Kasumi-1 (cell line): Measurements from ENCODE around the gene TIPRL.

Source experiments
- DNase-seq, 2 experiments: peaks; one replicate each; lab custom pipeline; 2025; lab: John Stamatoyannopoulos, UW

Gene TIPRL

GRCh38 chr1:168178638-168179437 lies at the start of gene TIPRL:
Gene TIPRL (plus strand): TSS chr1:168178962. CDS start chr1:168179078, 116 bp downstream.
- peak; percentile 98 for DNase-seq

GRCh38 chr1:168129933-168130332 lies 48.8 kb upstream of the TIPRL start:
- DNase-seq: no peak

GRCh38 chr1:168134132-168134531 lies 44.6 kb upstream of the TIPRL start:
- no peak for DNase-seq

DNA sequence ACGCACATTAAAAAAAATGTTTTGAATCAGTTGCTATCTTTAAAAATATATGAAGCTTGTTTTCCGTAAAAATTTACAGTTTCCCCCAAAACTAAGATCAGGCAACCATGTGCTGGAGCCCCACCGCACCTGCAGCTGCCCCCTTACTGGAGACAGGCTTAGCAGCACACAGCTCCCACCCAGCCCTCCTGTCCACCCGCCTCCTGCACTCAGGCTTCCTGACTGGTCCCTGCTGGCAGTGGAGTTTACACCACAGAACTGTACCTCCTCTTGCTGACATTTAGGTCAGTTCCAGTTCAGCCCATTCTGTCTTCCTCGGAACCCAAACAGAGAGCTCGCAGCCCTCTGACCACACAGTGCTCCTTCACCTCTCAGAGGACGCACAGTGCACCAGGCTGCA lies 44.1 kb upstream of the TIPRL start:
- no peak for DNase-seq

DNA sequence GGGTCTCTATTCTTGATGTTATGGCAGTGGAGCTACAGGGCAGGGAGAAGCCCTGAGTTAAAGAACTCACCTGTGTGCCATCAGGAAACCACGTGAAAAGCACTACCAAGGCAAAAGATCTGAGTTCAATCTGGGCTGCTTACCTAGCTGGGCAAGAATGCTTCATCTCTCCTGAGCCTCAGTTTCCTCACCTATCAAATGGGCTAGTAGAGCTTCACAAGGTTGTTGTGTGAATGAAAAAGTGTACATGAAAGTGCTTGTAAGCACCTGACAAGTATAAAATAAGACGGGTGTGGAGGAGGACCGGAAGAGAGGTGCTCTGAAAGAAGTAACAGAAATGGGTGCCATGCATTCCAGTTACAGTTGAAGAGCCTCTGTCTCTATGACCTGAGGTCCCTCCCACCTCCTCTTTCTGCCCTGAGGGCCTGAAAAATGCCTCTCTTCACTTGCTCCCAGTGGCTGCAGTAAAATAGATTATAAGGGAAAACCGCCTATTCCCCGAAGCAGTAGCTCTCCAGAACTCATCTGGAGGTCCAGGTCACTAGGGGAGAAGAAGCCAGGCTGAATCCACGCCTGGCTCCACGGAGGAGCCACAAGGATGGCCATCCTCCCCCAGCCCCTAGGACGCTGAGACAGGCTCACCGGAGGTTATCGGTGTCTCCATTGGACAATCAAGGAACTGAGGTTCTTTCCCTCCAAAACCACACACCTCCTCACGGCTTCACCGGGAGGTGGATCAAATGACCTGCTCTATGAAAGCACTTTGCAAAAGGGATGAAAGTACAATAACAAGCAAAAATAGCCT lies 43.4 kb upstream of the TIPRL start:
- no peak for DNase-seq

DNA sequence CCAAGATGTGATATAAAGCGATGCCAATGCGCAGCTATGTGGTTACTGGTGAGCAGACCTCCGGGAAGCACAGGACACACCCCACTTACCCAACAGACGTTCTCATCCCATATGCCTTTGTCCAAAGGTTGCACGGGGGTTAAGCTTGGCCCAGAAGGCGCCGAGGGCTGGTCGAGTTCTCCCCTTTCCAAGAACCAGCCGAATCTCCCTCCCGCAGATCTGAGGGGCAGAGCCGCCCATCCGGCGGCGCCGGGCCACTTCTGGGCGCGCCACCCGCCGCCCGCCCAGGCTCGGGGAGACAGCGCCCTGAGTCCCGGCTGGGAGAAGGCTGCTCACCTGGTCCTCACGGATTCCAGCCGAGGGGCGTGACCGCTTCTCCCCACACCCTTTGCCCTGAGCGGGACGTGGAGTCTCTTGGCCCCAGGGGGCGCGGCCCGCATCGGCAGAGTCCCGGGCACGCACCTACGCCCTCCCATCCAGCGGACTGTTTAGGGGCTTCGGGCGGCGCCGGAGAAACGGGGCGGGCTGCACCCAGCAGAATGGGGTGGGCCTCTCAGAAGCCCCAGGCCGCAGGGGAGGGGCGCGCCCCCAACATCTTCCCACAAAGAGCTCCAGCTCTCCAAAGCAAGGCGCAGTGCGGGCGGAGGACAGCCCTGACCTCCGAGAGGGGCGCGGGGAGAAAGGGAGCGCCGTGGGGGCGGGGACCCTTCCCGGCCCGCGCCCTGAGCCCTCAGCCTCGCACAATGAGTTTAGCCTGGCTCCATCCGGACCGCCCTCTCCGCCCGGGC lies 42.6 kb upstream of the TIPRL start:
- no peak for DNase-seq

DNA sequence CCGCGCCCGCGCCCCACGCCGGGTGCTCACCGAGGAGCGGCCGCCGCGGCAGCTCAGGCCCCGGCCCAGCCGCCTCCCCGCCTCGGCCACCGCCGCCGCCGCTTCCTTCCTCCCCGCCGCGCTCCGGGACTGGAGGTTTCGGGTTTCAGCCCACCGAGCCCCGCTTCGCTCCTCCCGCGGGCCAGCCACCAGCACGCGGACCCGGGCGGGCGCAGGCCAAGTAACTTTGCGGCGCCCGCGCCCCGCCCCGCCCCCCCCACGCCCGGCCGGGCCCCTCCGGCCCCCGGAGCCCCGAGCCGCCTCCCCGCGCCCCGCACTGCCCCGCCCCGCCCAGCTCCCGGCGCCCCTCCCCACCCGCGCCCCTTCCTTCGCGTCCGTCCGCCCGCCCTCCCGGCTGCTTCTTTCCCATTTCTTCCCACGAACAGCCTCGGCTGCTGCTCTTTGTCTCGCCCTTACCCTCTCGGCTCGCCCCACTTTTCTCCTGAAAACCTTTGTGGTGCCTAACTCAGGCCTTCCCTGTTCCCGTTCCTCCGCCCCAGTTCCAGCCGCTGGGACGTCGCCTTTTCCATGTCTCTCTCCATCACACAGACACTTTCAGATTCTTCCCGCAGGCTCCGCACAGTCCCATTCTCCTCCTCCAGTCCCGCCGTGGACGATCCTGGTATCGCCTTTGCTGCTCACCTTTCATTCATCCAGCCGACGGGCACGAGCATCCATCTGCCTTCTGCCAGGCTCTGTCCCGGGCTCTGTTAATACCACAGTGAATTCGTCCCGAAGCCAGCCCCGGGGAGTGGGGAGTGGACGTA lies 41.9 kb upstream of the TIPRL start, which contains the start of gene GPR161:
Gene GPR161, minus strand, starts transcription at position 222 of the 806 bp plus-strand sequence. CDS start 32,080 bp downstream, outside the sequence.
- DNase-seq: no peak

GRCh38 chr1:168137515-168137821 lies 41.3 kb upstream of the TIPRL start:
- DNase-seq: no peak

- no peak for DNase-seq
These were observed 40.6 kb upstream of the TIPRL start for GRCh38 chr1:168138134-168138533.

- DNase-seq: no peak
These were observed 39.7 kb upstream of the TIPRL start for GRCh38 chr1:168139070-168139469.

- DNase-seq: no peak
These were observed 36.8 kb upstream of the TIPRL start for GRCh38 chr1:168141871-168142385.

DNA sequence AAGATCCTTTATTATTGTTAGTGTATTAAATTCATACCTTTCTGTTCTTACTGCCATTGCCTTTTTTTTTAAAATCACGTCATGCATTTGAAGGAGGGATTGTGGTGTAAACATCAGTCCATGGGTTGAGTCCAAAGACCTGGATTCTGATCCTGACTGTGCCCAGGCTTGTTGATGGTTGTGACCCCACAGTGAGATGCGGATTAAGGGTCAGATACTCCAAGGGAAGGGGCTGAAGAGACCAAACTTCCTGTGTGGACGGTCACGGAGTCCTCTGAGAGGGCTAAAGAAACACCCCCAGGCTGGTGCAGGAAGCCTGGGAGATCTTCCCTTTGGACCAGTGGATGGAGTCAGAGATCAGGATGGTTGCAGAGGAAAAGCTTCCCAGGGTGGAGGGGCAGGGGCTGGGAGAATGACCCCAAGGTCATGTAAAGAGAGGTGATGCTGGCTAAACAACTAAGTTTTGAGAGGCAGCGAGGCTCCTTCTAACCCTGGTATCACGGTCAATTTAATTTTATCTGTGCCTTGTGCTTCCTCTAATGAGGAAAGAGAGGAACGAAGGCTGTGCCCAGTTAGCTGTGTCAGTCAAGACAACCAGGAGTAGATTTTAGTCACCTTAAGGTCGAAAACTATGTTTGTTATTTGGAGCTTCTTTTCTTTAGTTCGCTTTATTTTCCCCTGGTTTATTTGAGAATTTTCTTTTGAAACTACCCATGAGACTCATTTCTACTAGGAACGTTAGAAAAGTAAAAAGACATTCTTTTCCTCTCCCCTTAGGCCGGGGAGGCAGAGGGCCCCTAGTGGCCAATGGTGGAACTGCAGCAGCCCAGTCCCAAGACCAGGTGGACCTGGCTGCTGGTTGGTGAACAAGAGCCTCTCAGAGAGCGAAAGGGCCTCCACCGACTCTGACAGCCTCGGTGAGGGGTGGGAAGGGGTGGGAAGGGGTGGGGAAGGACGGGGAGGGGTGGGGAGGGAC lies 33.3 kb upstream of the TIPRL start:
- peak; percentile 76 to 84 for DNase-seq

GRCh38 chr1:168146160-168146539 lies 32.6 kb upstream of the TIPRL start:
- DNase-seq: peak in 1 of 2 experiments; percentile 39

- DNase-seq: no peak
These were observed 32.1 kb upstream of the TIPRL start for GRCh38 chr1:168146626-168147025.

DNA sequence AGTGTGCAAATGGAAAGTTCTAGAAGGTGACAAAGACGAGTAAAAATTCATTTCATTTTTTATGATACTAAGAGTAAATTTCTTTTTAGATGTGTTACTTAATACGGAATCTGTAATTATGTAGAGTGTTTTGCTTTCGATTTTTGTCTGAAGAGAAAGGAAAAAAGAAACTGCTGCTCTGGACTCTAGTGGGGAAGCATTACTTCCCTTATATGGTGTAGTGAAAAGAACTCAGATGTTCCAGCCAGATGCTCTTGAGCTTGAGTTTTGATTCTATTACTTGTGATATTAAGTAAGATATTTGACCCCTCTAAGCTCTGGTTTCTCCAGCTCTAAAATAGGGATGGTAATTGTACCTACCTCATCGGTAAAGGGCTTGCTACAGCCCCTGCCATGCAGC lies 29.8 kb upstream of the TIPRL start:
- DNase-seq: peak; percentile 41 to 42

DNA sequence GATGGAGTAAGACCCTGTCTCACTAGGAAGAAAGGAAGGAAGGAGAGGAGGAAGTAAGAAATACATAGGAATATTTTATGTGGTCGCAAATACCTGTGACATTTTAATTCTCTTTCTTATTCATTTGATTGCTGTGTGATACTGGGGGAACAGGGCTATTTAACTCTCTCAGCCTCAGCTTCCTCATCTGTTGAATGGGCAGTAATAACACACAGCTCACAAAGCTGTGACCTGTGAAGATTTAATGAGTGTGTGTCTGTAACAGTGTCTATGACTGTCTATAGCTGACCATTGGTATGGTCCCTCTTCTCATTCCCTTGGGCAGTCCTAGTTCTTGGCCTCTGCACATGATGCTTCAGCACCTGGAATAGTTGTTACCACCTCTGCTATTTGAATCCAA lies 28.5 kb upstream of the TIPRL start:
- no peak for DNase-seq

DNA sequence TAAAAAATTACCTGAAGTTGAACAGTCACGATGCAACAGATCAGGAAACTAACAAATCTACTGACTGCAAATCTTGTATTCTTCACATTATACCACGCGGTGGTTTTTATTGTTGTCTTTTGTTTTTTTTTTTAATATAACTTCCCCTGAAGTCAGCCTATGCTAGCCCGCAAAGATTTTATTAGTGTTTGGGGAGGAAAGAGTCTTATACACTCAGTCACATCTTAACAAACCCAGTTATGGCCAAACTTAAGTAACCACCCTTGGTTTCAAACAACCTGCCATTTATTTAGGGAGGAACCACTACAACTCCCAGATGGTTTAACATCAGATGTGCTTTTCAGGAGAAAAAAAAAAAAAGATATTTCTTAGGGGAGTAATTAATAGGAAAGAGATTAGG lies 26.8 kb upstream of the TIPRL start:
- DNase-seq: no peak

DNA sequence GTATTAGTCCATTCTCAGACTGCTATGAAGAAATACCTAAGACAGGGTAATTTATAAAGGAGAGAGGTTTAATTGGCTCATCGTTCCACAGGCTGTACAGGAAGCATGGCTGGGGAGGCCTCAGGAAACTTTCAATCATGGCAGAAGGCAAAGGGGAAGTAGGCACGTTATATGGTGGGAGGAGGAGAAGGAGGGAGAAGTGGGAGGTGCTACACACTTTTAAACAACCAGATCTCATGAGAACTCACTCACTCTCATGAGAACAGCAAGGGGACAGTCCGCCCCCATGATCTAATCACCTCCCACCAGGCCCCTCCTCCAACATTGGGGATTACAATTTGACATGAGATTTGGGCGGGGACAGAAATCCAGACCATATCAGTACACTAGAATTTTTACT lies 24.1 kb upstream of the TIPRL start:
- DNase-seq: peak; percentile 43 to 60

GRCh38 chr1:168155910-168156309 lies 22.9 kb upstream of the TIPRL start:
- no peak for DNase-seq

DNA sequence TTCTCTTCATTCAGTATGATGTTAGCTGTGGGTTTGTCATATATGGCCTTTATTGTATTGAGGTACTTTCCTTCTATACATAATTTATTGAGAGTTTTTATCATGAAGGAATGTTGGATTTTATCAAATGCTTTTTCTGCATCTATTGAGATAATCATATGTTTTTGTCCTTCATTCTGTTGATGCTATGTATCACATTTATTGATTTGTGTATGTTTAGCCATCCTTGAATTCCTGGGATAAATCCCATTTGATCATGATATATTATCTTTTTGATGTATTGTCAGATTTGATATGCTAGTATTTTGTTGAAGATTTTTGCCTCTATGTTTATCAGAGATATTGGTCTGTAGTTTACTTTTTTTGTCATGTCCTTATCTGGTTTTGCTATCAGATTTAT lies 21.1 kb upstream of the TIPRL start:
- no peak for DNase-seq
